ENCODE results near the gene RBM22.

RBM22 gene

GRCh38 chr5:150642567-150642927, 58.3 kb downstream of the RBM22 start:
- peaks cover 27% of the 10 kb centered on the region for H3K4me1 ChIP-seq (ENCODE audit: insufficient read depth, low read length)
- H3K27me3 ChIP-seq (ENCODE audit: insufficient read depth, low read length), result no peaks in the 10 kb centered on the region
- H3K27ac ChIP-seq (ENCODE audit: low read depth, low read length), result peak overlapping the region; percentile 11; the same call in 1 of the 2 replicates
- H3K9me3 ChIP-seq (ENCODE audit: insufficient read depth, low read depth, low read length), result no peaks in the 10 kb centered on the region
- 83% methylated on average over 5 of the region's 5 CpGs for WGBS
- H3K9ac ChIP-seq (ENCODE audit: low read depth, low read length), result no peak overlapping the region
- H3K36me3 ChIP-seq (ENCODE audit: insufficient read depth, low read length), result no peaks in the 10 kb centered on the region
- H3K4me3 ChIP-seq (ENCODE audit: low read length), result no peak overlapping the region

DNA sequence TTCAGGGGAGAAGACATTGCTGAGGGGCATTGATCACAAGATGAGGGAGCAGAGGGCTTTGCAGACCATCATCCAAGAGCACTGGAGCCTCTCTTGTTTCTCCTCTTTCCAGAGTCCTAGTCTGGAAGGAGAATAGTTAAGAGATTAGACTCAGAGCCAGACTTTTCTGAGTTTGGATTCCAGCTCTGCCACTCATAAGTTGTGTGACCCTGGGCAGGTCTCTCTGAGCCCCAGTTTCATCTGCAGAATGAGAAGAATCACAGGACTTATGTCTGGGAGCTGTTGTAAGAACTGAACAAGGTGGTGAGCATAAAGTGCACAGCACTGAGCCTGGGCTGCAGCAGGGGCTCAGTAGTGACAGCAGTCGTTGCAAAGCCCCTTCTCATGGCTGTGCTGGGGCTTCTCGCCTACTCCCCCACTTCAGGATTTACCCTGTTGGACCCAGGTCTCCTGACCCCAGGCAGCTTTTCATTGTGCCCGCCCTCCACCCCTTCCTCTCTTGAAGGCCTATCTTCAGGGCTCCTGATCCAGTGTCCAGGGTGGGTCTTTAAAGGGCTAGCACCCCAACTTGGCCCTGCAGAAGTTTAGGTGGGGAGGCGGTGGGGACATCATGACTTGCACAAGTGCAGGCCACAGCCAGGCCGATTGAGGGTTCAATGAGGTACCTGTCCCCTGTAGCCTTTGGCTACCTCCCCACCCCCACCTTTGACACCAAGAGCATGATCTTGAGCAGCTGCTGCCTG, 58.9 kb downstream of the RBM22 start:
- Histone ChIP-seq H3K4me3 (ENCODE audit: low read length) (no peak overlapping the region), H3K27ac (ENCODE audit: low read depth, low read length) (no peak overlapping the region), H3K4me1 (ENCODE audit: insufficient read depth, low read length) (peaks cover 27% of the 10 kb centered on the region), H3K9ac (ENCODE audit: low read depth, low read length) (no peak overlapping the region), H3K9me3 (ENCODE audit: insufficient read depth, low read depth, low read length) (no peaks in the 10 kb centered on the region), H3K27me3 (ENCODE audit: insufficient read depth, low read length) (no peaks in the 10 kb centered on the region), H3K36me3 (ENCODE audit: insufficient read depth, low read length) (no peaks in the 10 kb centered on the region)
- WGBS, result 93% methylated on average over 5 of the region's 5 CpGs

DNA sequence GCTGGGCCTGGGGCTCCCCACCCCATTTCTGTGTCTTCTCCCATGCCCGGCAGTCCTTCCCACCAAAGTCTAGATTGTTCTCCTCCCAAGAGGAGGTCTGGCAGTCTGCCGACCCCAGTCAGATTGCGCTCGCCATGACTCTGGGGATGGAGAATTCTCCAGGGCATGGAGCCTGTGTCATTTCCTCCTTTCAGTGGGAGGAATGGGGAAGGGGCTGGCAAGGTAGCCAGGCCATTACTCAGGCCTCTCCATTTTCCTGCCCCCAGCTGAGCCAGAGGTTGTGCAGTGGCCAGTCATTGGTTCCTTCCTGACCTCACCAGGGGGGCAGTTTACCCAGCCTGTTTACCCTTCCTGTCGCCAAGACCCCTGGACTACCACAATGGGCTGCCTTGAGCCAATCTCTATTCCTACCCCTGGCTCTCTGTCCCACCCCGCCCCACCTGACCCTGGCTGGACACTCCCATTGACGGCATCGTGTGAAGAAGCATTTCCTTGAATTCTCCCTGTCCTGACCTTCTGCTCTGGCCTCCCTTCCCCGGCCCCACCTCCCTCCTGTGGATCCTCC, 59.8 kb downstream of the RBM22 start:
- H3K9ac ChIP-seq (ENCODE audit: low read depth, low read length), result no peak overlapping the region
- no peaks in the 10 kb centered on the region for H3K27me3 ChIP-seq (ENCODE audit: insufficient read depth, low read length)
- no peak overlapping the region for H3K4me3 ChIP-seq (ENCODE audit: low read length)
- H3K27ac ChIP-seq (ENCODE audit: low read depth, low read length), result peak overlapping the region; percentile 47; the same call in 1 of the 2 replicates
- H3K36me3 ChIP-seq (ENCODE audit: insufficient read depth, low read length), result no peaks in the 10 kb centered on the region
- peaks cover 27% of the 10 kb centered on the region for H3K4me1 ChIP-seq (ENCODE audit: insufficient read depth, low read length)
- WGBS, result 60% methylated on average over 9 of the region's 9 CpGs
- H3K9me3 ChIP-seq (ENCODE audit: insufficient read depth, low read depth, low read length), result no peaks in the 10 kb centered on the region
